GM21717 (cell line): ENCODE measurements around the gene ANTXR1.

Source experiments
- ATAC-seq: cut with Tn5 transposase; IDR thresholded peaks from one replicate; pipeline ENCODE4 v1.9.1; 2021; ENCODE audit warnings: mild to moderate bottlenecking, moderate library complexity; ENCODE audit not compliant: unreplicated experiment

ANTXR1 gene

GRCh38 chr2:69001879-69002278 lies 11.1 kb upstream of the ANTXR1 start:
- ATAC-seq: no peak

GRCh38 chr2:69003731-69004130 lies 9.2 kb upstream of the ANTXR1 start:
- no peak for ATAC-seq

- ATAC-seq: no peak
Observed at GRCh38 chr2:69007169-69007568, 5.8 kb upstream of the ANTXR1 start.

GRCh38 chr2:69007603-69008002 lies 5.4 kb upstream of the ANTXR1 start:
- ATAC-seq: no peak

- ATAC-seq: no peak
Observed at GRCh38 chr2:69010437-69011194, 2.4 kb upstream of the ANTXR1 start.

GRCh38 chr2:69011611-69012157 lies 1.3 kb upstream of the ANTXR1 start:
- ATAC-seq: no peak

- no peak for ATAC-seq
Observed at GRCh38 chr2:69012310-69013141, 453 bp upstream of the ANTXR1 start.

- ATAC-seq: no peak
Observed at GRCh38 chr2:69013840-69014821, 1.2 kb downstream of the ANTXR1 start.

- ATAC-seq: no peak
Observed at GRCh38 chr2:69017080-69017479, 4.1 kb downstream of the ANTXR1 start.

- ATAC-seq: no peak
Observed at GRCh38 chr2:69017835-69018234, 4.9 kb downstream of the ANTXR1 start.

- no peak for ATAC-seq
Observed at GRCh38 chr2:69018678-69019095, 5.7 kb downstream of the ANTXR1 start.

- no peak for ATAC-seq
Observed at GRCh38 chr2:69020496-69021426, 7.8 kb downstream of the ANTXR1 start.

- no peak for ATAC-seq
Observed at GRCh38 chr2:69021727-69022126, 8.7 kb downstream of the ANTXR1 start.

- no peak for ATAC-seq
Observed at GRCh38 chr2:69022548-69022947, 9.6 kb downstream of the ANTXR1 start.

- ATAC-seq: no peak
Observed at GRCh38 chr2:69023236-69023635, 10.3 kb downstream of the ANTXR1 start.

- no peak for ATAC-seq
Observed at GRCh38 chr2:69026026-69026425, 13.0 kb downstream of the ANTXR1 start.

GRCh38 chr2:69026691-69027459 lies 13.9 kb downstream of the ANTXR1 start:
- no peak for ATAC-seq

- no peak for ATAC-seq
Observed at GRCh38 chr2:69030800-69031428, 17.9 kb downstream of the ANTXR1 start.
